Measurements from ENCODE around the gene NCAPG2.

- TF ChIP-seq EZH2phosphoT487 (IDR thresholded peaks at IDR 0.05; ENCODE audit: borderline replicate concordance, low read depth), result no peak
- TF ChIP-seq CTCF (IDR thresholded peaks at IDR 0.05), result no peak
- TF ChIP-seq EP300 (IDR thresholded peaks at IDR 0.05; ENCODE audit: borderline replicate concordance in 1 of 2, low read depth in 1 of 2, low read length in 1 of 2), result no peak
These were observed 20.8 kb upstream of the NCAPG2 start for GRCh38 chr7:158725506-158725800.

Data from SK-N-SH (cell line).